HK-2 (cell line): ENCODE data around the gene PLD1.
"Not testable (repeated sequence)": the region's sequence is repeated elsewhere in the genome, so short reads cannot be mapped to it uniquely, and the experiment has no call there.

ENCODE experiments used
- DNase-seq: peaks from one replicate; pipeline ENCODE4 v3.0.0-alpha.2; 2018; ENCODE audit not compliant: unreplicated experiment

PLD1 gene

DNA sequence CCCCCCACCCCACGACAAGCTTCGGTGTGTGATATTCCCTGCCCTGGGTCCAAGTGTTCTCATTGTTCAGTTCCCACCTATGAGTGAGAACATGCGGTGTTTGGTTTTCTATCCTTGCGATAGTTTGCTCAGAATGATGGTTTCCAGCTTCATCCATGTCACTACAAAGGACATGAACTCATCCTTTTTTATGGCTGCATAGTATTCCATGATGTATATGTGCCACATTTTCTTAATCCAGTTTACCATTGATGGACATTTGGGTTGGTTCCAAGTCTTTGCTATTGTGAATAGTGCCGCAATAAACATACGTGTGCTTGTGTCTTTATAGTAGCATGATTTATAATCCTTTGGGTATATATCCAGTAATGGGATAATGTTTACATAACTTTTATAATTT, 4.4 kb upstream of the PLD1 start:
- not testable (repeated sequence) for DNase-seq

DNA sequence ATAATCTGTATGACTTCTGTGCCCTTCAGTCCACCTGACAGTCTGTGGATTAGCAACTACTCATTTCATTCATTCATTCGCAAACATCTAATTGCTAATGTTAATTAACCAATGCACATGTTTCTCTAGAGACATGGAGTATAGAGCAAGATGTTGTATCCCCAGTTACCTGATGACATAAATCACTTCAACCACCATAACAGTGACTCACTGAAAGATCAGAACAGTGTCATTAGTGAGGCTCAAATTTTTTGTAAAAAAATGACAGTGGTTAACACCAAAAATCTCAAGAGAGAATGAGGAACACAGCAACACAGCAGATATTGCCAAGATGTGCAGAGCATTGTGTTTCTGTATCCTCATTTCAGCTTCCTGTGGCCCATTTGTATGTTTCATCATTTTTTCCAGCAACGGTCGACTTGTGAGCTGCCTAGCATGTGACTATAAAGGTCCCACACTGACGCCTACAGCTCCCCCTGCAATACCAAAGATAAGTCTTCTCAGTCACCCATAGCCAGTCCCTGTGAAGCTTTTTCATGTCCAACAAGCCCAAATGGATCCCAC, 3.7 kb upstream of the PLD1 start:
- DNase-seq = no peak

DNA sequence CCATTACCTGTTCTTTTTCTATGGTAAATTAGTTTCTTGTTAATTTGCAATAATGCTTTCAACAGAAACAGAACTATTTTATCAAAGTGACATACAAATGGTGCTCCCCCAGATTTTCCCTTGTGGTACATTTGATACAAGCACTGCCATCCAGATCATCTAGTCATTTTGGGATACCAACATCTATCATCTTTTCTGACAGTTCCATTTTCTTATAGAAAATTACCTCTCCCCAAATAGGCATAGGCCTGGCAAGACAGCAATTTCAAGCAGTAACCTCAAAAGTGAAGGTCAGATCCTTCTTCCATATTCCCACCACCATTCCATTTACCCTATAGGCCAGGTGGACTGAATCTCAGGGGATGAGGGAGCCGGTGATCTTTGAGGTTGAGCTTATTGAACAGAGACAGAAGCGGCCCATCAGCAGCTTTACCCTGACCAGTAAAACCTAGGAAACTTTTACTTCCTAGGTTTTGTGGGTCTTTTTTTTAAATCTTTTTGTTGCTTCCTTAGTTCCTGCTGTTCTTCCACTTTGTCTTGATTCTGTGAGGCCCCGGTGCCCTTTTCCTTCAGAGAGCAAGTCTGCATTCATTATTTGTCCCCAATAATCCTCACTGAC, 3.1 kb upstream of the PLD1 start:
- DNase-seq = no peak

DNA sequence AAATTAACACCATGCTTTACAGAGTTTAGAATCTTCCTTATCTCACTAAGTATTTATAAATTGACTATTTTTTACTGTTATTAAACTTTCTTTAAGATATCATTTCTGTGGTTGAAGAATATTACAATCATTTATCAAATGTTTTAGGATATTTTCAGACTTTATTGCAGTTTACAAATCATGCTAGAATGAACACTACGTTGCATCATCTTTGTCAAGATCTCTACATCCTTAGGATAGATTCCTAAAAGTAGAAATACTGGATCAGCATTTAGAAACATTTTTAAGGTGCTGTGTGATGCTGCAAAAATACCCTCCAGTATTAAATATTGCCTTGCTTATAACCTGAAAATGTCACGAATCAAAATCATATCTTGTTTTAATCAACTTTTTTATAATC, 2.5 kb upstream of the PLD1 start:
- no peak for DNase-seq

DNA sequence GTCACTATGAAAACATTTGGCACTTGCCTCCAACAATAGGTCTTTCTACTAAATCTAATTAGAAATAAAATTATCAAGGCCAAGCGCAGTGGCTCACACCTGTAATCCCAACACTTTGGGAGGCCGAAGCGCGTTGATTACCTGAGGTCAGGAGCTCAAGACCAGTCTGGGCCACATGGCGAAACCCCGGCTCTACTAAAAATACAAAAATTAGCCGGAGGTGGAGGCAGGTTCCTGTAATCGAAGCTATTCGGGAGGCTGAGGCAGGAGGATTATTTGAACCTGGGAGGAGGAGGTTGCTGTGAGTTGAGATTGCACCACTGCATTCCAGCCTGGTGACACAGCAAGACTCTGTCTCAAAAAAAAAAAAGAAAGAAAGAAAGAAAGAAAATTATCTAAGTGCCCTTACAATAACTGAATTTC, 1.6 kb upstream of the PLD1 start:
- peak; percentile 20 for DNase-seq

DNA sequence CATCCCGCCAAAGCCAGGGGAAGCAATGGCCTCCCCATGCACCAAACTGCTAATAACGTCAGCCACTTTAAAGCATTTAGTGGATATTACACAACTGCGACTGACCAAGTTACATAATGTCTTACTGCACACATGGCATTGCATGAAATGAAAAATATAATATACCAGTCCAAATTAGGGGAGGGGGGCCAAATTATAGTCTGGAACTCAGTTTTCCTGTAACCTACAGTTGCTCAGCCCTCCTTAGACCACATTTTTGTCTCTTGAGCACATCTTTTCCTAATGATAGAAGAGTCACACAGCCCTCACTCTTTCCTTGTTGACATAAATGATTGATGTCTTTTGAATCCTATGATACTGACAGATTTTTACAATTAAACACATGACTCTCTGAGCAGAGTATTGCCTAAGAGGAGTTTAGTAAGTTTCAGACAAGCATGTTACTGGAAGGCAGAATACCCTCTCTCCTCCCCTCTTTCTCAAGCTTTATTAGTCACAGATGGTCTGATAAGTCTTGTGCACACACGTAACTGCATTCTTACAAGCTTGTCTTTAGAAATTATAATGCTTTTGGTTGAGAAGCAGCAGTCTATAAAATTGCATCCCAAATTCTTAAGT, 1.1 kb upstream of the PLD1 start:
- peak; percentile 32 for DNase-seq

DNA sequence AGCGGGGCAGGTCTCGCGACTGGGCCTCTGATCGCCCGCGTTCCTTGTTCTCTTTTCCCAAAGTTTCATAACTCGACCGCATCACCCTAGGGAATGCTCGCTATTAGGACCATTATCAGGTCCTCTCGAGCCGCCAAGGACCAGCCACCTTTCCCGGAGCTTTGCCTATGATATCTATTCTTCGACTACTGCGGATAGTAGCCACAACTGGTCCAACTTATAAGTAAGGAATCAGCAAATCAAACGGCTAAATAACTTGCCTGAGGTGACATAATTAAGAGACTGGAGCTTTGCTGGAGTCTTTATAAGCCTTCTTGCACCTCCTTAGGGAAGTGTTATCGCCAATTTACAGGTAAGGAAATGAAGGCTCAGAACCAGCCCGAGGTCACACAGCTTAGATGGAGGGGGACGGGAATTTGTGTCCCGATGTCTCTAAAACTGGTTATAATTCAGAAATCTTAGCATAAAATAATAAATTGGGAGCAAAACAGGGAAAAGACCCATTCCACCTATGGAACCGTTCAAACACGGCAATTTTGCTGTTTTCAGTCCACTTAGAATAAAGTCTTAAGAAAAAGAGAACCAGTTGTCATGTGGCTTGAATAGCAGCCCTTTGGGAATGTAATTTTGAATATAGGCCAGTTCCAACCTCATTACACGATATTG, 479 bp upstream of the PLD1 start:
- no peak for DNase-seq

DNA sequence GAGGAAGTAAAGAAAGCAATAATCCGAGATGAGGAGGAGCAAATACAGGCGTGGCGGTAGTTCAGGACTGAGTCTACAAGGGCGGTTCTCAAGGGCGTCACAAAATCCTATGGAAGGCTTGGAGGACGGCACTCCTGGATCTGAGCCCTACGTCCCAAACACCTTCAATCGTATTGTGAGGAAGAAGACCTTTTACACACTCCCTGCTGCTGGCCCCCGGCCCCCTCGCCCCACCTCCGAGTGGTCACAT, 747 bp downstream of the PLD1 start:
- no peak for DNase-seq

DNA sequence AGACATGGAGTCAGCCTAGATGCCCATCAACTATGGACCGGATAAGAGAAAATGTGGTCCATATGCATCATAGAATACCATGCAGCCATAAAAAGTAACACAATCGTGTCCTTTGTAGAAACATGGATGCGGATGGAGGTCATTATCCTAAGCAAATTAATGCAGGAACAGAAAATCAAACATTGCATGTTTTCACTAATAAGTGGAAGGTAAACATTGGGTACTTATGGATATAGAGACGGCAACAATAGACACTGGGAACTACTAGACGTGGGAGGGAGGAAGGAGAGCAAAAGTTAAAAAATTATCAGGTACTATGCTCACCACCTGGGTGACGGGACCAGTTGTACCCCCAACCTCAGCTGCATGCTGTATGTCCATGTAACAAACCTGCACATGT, 2.5 kb downstream of the PLD1 start:
- DNase-seq = no peak

DNA sequence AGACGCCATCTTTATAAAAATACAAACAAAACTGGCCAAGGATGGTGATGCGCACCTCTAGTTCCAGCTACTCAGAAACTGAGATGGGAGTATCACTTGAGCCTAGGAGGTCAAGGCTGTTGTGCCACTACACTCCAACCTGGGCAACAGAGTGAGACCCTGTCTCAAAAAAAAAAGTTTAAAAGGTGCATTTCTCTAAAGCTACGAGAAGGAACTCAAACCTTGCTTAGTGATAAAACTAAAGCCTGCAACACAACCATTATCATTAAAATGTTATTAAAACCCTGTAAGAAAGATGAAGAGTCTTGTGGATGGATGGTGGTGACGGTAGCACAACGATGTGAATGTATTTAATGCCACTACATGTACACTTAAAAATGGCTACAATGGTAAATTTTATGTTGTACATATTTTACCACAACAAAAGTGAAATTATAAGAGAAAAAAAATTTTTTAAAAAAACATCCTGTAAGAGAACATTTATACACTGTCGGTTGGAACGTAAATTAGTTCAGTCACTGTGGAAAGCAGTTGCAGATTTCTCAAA, 3.1 kb downstream of the PLD1 start:
- DNase-seq = no peak

DNA sequence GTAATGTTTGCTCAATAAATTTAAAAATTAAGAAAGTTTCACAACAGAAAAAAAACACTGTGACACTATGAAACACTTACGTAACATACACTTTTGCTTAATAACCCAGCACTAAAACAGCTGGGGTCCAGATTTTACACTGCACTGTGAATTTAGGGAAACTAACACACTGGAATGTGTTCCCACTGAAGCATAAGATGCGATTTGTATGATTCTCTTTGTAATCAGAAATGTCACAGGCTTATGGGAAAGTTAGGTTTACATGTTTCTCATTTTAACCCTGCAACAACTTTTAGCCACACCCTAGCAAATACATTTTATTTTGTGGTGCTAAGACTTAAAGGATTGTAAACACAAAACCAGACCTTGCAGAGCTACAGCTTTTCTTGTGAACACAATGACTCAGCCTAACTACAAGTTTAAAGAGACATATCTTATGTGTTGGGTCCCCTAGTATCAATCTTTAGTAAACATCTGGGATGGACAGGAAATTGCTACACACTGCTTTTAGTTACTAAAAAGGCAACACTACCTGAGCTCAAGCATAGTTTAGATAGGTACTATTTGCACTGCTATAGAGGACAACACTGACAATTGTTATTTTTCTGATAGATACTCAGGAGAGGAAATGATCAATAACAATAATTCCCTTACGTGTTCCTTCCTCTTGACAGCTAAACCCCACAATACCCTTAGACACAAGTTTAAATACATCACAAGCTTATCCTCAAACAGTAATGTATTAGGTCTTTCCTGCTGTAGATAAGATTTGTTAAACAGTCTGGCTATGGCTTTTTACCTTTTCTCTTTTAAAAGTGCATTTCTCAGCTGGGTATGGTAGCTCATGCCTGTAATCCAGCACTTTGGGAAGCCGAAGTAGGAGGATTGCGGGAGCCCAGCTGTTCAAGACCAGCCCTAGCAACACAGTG, 3.8 kb downstream of the PLD1 start:
- DNase-seq = no peak

DNA sequence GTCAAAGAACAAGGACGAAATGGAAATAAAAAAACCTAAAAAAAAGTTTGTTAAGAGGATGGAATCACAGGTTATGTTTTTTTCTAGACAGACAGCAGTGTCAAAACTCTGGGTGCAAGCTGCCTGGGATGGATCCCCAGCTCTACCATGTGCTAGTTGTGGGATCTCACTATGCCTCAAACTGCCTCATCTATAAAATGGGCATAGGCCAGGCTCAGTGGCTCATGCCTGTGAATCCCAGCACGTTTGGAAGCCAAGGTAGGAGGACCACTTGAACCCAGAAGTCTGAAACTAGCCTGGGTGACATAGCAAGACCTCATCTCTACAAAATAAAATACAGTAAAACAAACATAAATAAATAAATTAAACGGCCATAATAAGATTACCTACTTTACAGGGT, 4.6 kb downstream of the PLD1 start:
- DNase-seq = no peak

DNA sequence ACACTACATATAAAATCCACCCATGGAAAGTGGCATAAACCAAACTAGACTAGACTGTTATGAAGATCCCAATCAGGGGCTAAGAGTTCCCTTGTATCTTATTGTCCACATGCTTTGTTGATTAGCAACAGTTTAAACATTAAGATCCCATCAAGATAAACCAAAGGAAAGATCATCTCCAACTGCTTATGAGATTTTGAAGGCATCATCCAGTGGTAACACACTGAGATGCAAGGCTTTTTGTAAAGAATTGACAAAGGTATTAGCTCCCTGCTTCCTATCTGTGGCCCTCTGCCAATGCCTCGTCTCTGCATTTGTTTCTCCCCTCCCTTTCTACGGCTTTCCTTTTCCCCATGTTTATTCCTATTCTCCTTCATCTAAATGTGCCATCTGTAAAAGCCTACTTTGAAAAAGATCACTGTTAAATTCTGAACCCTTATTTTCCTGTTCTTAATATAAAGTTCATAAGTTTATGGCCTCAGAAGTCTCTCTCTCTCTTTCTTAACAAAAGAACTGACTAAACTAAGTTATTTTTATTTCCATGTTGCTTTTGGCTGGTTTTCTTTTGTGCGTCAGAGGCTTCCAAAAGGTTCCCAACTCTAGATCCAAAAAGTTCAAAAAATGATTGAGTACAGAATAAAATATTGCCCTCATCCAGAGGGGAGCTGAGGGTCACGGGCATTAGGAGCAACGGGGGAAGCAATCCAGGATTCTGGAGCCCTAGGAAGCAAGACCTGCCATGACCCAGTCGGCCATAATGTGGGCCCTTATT, 5.5 kb downstream of the PLD1 start:
- no peak for DNase-seq

DNA sequence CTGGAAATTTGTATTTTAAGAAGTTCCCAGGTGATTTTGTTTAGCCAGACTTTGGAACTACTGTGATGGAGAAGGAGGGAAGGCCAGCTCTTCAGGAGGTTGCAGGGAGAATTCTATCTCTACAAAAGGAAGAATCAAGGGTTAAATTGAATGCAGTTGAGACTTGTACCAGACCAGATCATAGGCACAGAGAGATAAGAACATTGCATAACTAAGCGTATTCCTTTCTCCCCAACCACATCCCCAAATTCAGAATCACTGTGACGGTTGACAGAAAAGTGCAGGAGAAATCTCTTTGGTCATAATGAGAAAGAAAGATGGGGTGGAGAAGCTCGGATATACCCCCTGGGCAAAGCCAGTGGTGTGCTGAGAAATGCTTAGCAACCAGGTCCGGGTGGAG, 7.2 kb downstream of the PLD1 start:
- DNase-seq = no peak

DNA sequence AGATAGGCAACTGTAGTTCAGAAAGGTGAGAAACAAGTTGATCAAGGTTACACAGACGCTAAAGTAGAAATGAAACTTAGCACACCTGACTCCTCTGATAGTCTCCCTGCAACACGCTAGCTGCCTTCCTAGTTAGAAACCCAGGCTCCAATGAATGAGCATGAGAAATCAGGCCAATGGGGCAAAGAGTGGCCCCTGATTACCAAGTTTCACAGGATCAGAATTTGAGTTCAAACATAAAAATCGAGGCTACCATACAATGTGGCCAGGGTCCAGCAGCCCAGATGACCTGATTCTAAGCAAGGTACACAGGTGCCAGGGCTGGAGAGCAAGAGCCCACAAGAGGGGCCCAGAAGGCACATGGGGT, 7.7 kb downstream of the PLD1 start:
- DNase-seq = no peak

DNA sequence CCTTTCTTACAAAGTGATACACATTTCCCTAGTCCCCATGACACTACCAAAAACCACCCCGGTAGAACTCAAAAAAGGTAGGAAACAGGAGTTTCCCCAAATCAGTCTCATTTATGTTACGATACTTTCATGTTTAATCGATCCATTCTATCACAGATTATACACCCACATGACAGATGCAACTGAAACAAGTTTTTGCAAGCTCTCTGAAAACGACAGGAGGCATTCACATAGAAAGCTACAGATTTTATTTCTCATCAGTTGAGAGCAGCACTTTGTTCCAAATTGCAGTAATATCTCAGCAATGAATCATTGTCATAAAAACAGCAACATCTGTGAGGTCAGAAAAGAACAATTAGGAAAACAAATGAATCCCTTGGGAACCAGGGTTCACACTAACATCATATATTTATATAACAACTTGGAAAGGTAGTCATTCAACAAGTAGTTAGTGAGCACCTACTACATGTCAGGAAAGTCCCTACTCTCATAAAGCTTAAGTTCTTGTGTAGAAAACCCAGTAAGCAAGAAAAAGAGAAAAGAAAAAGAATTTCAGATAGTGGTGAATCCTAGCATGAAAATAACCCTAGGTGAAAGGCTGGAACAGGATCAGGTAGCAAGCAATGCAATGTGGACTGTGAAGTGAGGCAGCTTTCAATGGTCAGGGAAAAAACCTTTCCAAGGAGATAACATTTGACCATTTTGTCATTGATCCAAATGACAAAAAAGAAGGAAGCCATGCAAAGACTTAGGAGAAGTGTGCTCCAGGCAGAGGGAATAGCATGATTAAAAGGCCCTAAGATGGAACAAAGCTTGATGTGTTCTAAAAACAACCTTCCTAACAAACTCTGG, 8.3 kb downstream of the PLD1 start:
- DNase-seq = no peak

DNA sequence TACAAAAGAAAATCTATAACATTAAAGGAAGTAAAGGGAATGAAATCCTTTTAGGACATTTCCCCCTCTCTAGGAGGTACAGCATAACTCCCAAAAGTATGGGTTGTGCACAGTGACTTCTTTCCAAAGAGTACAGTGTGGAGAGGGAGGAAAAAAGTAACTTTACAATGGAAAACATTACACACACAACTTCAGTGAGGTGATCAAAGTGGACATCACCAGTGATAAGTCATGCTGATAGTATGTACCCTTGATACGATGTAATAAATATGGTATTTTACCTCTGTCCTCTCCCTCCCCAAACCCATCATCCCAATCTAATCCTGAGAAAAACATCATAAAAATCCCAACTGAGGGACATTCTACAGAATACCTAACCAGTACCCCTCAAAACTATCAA, 10.8 kb downstream of the PLD1 start:
- DNase-seq = no peak

DNA sequence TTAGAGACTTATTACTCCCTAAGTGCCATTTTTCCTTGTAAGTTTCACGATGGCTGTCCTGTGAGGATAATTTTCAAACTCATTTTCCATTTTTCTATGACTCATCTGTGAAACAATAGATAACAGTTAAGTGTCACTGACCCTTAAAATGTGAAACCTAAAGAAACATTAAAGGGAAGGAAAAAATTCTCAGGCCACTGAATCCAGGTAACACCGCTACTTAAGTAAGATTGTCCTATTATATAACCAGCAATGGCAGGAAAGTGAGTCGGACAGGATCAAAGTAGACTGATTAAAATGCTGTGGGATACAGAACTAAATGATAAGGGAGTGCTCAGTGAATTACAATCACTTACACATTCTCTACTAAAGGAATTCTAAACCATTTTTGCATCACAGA, 12.4 kb downstream of the PLD1 start:
- no peak for DNase-seq

DNA sequence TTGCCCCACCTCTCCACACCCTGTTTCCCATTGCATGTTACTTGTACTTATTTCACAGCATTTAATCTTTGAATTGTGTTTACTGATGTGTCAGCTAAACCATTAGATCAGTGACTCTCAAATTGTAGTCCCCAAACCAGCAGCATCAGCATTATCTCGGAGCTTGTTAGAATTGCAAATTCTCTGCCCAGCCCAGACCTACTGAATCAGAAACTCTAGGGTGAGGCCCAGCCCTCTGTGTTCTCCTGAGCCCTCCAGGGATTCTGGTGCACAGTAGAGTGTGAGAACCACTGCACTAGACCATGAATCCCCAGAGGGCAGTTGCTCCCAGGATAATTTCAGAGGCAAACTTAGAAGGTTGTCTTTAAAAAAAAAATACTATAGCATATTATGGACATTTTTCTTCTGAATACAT, 13.0 kb downstream of the PLD1 start:
- DNase-seq = no peak

DNA sequence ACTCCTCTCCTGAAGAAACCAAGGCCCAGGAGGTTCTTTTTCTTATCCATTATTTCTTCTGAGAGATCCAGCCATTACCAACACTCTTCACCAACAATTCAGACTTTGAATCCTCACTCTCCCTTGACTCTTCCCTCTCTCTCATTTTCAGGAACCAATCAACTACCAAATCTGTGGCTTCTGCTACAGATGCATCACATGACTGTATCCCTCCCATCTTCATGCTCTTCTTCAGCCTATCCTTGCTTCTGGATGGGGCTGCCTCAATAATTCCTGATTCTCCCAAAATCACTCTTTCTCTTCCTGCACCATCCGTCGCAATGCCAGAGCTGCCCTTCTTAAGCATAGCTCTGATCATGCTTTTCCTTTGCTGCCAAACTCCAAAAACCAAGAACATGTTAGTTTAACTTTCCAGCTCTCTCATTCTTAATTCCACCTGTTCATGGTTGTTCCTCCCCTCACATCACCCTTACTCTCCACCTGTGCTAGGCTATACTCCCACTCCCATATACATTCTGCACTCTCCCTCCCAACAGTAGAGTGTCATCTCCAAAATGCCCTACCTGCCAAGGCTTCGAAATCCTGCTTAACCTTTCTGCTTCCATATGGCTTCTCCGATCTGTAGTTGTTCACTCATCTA, 13.5 kb downstream of the PLD1 start:
- DNase-seq = no peak
